Subcutaneous abdominal adipose tissue (tissue), 5 donors: ENCODE results near the gene KRTAP5-7.

ENCODE experiments used
- H3K27ac ChIP-seq: one replicate; pipeline ENCODE4 v1.7.0; 2013; ENCODE audit warnings: low read depth, mild to moderate bottlenecking, inconsistent platforms, low read length, moderate library complexity
- H3K27me3 ChIP-seq, 5 donors: one replicate each; pipeline ENCODE4 v1.7.0; 2013; ENCODE audit warnings: low read length in 5 of 5, inconsistent platforms in 1 of 5; ENCODE audit not compliant: control insufficient read depth in 5 of 5, insufficient read depth in 4 of 5
- H3K36me3 ChIP-seq, 5 donors: one replicate each; pipeline ENCODE4 v1.7.0; 2013; ENCODE audit warnings: low read length in 5 of 5; ENCODE audit not compliant: control insufficient read depth in 5 of 5, insufficient read depth in 5 of 5
- H3K4me1 ChIP-seq, 5 donors: one replicate each; pipeline ENCODE4 v1.7.0; 2013; ENCODE audit warnings: low read length in 5 of 5, mild to moderate bottlenecking in 3 of 5, moderate library complexity in 1 of 5; ENCODE audit not compliant: control insufficient read depth in 5 of 5, insufficient read depth in 5 of 5
- H3K4me3 ChIP-seq, 5 donors: one replicate each; pipeline ENCODE4 v1.7.0; 2013; ENCODE audit warnings: low read length in 5 of 5, low read depth in 1 of 5
- H3K9ac ChIP-seq, 5 donors: one replicate each; pipeline ENCODE4 v1.7.0; 2013; ENCODE audit warnings: low read length in 5 of 5, mild to moderate bottlenecking in 4 of 5, moderate library complexity in 3 of 5
- H3K9me3 ChIP-seq, 5 donors: one replicate each; pipeline ENCODE4 v1.7.0; 2013; ENCODE audit warnings: low read length in 5 of 5; ENCODE audit not compliant: control insufficient read depth in 5 of 5
- donor health status: healthy.
- donor health status: healthy.
- donor health status: healthy.
- donor health status: healthy.
- donor health status: healthy.

Gene KRTAP5-7

DNA sequence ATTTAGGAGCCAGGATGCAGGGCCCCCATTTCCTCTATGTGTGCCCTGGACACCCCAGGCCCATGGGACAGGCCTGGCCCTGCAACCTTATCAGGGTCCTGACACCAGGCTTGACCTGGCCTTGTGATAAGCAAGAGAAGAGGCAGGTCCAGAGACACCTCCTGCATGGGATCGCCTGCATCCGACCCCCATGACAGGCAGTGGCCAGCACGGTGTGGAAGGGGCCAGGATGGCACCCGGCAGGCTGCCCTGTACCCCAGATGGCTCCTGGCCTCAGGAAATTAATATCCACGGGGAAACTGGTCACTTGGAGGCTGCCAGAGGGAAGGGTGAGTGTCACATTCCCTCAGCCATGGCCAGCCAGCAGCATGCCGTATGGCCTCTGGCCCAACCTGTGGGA is 27.9 kb downstream of the KRTAP5-7 start:
- H3K27ac ChIP-seq = no peak overlapping the region
- H3K27me3 ChIP-seq = no peaks in the 10 kb centered on the region
- H3K4me1 ChIP-seq = no peaks in the 10 kb centered on the region
- H3K9me3 ChIP-seq = no peaks in the 10 kb centered on the region
- no peaks in the 10 kb centered on the region for H3K36me3 ChIP-seq
- no peak overlapping the region for H3K9ac ChIP-seq
- H3K4me3 ChIP-seq = no peak overlapping the region

GRCh38 chr11:71555508-71555907 is 28.4 kb downstream of the KRTAP5-7 start:
- no peaks in the 10 kb centered on the region for H3K9me3 ChIP-seq
- no peaks in the 10 kb centered on the region for H3K27me3 ChIP-seq
- no peak overlapping the region for H3K4me3 ChIP-seq
- H3K27ac ChIP-seq = no peak overlapping the region
- no peak overlapping the region for H3K9ac ChIP-seq
- H3K36me3 ChIP-seq = no peaks in the 10 kb centered on the region
- no peaks in the 10 kb centered on the region for H3K4me1 ChIP-seq

DNA sequence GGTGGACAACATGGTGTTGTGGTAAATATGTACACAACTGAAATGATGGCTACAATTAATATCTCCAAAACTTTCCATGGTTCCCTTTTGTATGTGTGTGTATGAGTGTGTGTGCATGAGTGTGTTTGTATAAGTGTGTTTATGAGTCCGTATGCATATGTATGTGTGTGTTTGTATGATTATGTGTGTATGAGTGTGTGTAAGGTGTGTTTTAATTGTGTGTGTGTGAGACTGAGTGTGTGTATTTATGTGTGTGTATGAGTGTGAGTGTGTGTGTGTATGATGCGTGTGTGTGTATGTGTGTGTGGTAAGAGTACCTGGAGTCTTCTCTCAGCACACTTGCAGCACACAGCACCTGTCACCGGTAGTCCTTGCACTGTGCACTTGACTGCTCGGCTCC is 29.0 kb downstream of the KRTAP5-7 start:
- Histone ChIP-seq H3K4me3 (no peak overlapping the region), H3K9me3 (no peaks in the 10 kb centered on the region), H3K9ac (no peak overlapping the region), H3K4me1 (no peaks in the 10 kb centered on the region), H3K36me3 (no peaks in the 10 kb centered on the region), H3K27ac (no peak overlapping the region), H3K27me3 (no peaks in the 10 kb centered on the region)

DNA sequence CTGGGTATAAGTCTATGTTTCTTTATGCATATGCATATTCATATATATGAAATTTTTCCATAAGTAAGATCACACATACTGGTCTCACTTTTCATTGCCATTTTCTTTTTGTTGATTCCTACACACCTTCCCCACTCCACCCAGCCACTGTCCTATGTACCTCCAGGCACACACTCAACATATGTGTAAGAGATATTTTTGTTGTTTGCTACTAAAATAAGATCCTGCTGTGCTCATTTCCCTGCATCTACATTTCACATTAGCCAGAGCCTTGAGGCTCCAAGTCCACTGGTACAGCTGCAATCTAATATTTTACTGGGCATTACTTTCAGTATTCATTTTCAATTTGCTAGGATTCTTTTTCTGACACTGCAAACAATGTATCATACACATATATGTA is 30.2 kb downstream of the KRTAP5-7 start:
- H3K36me3 ChIP-seq = no peaks in the 10 kb centered on the region
- H3K27ac ChIP-seq = no peak overlapping the region
- H3K9ac ChIP-seq = no peak overlapping the region
- no peaks in the 10 kb centered on the region for H3K4me1 ChIP-seq
- H3K9me3 ChIP-seq = no peaks in the 10 kb centered on the region
- H3K4me3 ChIP-seq = no peak overlapping the region
- H3K27me3 ChIP-seq = no peaks in the 10 kb centered on the region

GRCh38 chr11:71558996-71559395 is 31.9 kb downstream of the KRTAP5-7 start:
- H3K27me3 ChIP-seq = peaks cover 0 to 5% (median 2%) of the 10 kb centered on the region in 5 donors
- no peak overlapping the region for H3K27ac ChIP-seq
- no peak overlapping the region for H3K9ac ChIP-seq
- no peaks in the 10 kb centered on the region for H3K4me1 ChIP-seq
- no peak overlapping the region for H3K4me3 ChIP-seq
- no peaks in the 10 kb centered on the region for H3K9me3 ChIP-seq
- H3K36me3 ChIP-seq = no peaks in the 10 kb centered on the region

GRCh38 chr11:71562120-71562519 is 35.1 kb downstream of the KRTAP5-7 start:
- Histone ChIP-seq H3K27me3 (peaks cover 0 to 5% (median 2%) of the 10 kb centered on the region in 5 donors), H3K27ac (no peak overlapping the region), H3K9ac (no peak overlapping the region), H3K9me3 (no peaks in the 10 kb centered on the region), H3K36me3 (no peaks in the 10 kb centered on the region), H3K4me1 (peaks cover 0 to 12% (median 11%) of the 10 kb centered on the region in 5 donors), H3K4me3 (no peak overlapping the region)

DNA sequence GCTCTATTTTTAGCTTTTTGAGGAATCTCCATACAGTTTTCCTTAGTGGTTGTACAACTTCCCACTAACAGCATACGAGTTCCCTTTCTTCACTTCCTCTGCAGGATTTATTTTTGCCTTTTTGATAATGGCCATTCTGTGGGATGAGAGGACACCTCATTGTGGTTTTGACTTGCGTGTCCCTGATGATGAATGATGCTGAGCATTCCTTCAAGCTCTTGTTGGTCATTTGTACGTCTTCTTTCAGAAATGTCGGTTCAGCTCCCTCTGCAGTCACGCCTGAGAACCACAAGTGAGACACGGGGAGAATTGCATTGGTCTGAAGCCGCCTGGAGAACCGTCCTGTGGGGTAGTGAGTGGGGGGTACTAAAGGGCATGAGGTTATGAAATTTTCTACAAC is 36.3 kb downstream of the KRTAP5-7 start:
- no peaks in the 10 kb centered on the region for H3K36me3 ChIP-seq
- no peak overlapping the region for H3K27ac ChIP-seq
- no peak overlapping the region for H3K9ac ChIP-seq
- H3K9me3 ChIP-seq = no peaks in the 10 kb centered on the region
- no peak overlapping the region for H3K4me3 ChIP-seq
- peaks cover 0 to 23% (median 19%) of the 10 kb centered on the region in 5 donors for H3K4me1 ChIP-seq
- peaks cover 0 to 5% (median 2%) of the 10 kb centered on the region in 5 donors for H3K27me3 ChIP-seq

GRCh38 chr11:71564430-71564829 is 37.4 kb downstream of the KRTAP5-7 start:
- peaks cover 0 to 32% (median 21%) of the 10 kb centered on the region in 5 donors for H3K4me1 ChIP-seq
- H3K4me3 ChIP-seq = no peak overlapping the region
- H3K27ac ChIP-seq = no peak overlapping the region
- H3K9me3 ChIP-seq = no peaks in the 10 kb centered on the region
- no peaks in the 10 kb centered on the region for H3K36me3 ChIP-seq
- H3K9ac ChIP-seq = no peak overlapping the region
- H3K27me3 ChIP-seq = peaks cover 0 to 5% (median 2%) of the 10 kb centered on the region in 5 donors

GRCh38 chr11:71565263-71565662 is 38.2 kb downstream of the KRTAP5-7 start, which contains the start of gene KRTAP5-10:
KRTAP5-10 (plus strand) TSS chr11:71565563; CDS start chr11:71565588, 25 bp downstream.
- Histone ChIP-seq H3K36me3 (no peaks in the 10 kb centered on the region), H3K4me1 (peaks cover 0 to 32% (median 21%) of the 10 kb centered on the region in 5 donors), H3K4me3 (no peak within 1 kb of the TSS), H3K27ac (no peak within 1 kb of the TSS), H3K27me3 (peaks cover 0 to 5% (median 2%) of the 10 kb centered on the region in 5 donors), H3K9me3 (no peaks in the 10 kb centered on the region), H3K9ac (no peak within 1 kb of the TSS)

GRCh38 chr11:71566081-71566620 is 39.1 kb downstream of the KRTAP5-7 start:
- H3K36me3 ChIP-seq = no peaks in the 10 kb centered on the region
- H3K4me1 ChIP-seq = peaks cover 0 to 32% (median 21%) of the 10 kb centered on the region in 5 donors
- H3K27ac ChIP-seq = no peak overlapping the region
- H3K9ac ChIP-seq = no peak overlapping the region
- peaks cover 0 to 5% (median 2%) of the 10 kb centered on the region in 5 donors for H3K27me3 ChIP-seq
- H3K4me3 ChIP-seq = no peak overlapping the region
- H3K9me3 ChIP-seq = no peaks in the 10 kb centered on the region
